ENCODE measurements around the gene PSME2. TPM values are rescaled to one million over a fixed set of nuclear protein-coding genes. Genes with fewer than 3 reads are reported as not detected.

Gene PSME2
- total and polyA plus RNA-seq, 2 experiments from 2014 or later: 54.0 to 259 TPM

DNA sequence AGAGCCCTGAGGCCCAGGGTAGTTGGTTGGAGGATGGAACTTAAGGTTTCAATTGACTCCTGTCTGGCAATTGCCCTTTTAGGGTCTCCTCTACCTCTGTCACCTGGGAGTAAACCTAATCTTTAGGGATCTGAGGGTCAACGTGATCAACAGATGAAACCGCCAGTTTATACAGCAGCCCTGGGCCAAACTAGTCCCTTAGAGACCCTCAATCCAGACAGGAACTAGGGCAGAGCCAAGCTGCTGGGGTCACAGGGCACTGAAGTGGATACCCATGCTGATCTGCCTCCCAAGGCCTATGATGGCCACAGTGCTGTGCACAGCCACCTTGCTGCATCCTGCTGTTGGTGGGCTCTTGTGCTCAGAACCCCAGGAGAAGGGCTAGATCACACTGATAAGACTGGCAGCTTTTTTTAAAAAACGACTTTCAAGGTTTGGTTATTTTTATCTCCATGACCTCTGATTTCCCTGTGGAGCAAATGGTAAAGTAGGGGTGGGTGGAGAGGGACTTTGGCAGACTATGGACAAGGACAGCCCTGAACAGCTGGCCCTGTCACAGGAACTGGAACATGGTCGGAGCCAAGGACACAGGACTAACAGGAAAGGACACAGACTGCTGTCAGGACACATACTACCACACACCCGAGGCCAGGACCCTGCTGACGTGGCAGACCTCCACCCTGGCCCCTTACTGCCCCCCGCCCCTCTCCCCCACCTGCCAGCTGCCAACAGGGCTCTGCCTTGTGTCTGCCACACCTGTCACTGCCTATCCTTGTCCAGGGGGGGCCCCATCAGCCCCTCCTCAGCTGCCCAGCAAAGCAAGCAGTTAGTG lies 15.5 kb downstream of the PSME2 start (continued):
- TF ChIP-seq, protein P1, sequence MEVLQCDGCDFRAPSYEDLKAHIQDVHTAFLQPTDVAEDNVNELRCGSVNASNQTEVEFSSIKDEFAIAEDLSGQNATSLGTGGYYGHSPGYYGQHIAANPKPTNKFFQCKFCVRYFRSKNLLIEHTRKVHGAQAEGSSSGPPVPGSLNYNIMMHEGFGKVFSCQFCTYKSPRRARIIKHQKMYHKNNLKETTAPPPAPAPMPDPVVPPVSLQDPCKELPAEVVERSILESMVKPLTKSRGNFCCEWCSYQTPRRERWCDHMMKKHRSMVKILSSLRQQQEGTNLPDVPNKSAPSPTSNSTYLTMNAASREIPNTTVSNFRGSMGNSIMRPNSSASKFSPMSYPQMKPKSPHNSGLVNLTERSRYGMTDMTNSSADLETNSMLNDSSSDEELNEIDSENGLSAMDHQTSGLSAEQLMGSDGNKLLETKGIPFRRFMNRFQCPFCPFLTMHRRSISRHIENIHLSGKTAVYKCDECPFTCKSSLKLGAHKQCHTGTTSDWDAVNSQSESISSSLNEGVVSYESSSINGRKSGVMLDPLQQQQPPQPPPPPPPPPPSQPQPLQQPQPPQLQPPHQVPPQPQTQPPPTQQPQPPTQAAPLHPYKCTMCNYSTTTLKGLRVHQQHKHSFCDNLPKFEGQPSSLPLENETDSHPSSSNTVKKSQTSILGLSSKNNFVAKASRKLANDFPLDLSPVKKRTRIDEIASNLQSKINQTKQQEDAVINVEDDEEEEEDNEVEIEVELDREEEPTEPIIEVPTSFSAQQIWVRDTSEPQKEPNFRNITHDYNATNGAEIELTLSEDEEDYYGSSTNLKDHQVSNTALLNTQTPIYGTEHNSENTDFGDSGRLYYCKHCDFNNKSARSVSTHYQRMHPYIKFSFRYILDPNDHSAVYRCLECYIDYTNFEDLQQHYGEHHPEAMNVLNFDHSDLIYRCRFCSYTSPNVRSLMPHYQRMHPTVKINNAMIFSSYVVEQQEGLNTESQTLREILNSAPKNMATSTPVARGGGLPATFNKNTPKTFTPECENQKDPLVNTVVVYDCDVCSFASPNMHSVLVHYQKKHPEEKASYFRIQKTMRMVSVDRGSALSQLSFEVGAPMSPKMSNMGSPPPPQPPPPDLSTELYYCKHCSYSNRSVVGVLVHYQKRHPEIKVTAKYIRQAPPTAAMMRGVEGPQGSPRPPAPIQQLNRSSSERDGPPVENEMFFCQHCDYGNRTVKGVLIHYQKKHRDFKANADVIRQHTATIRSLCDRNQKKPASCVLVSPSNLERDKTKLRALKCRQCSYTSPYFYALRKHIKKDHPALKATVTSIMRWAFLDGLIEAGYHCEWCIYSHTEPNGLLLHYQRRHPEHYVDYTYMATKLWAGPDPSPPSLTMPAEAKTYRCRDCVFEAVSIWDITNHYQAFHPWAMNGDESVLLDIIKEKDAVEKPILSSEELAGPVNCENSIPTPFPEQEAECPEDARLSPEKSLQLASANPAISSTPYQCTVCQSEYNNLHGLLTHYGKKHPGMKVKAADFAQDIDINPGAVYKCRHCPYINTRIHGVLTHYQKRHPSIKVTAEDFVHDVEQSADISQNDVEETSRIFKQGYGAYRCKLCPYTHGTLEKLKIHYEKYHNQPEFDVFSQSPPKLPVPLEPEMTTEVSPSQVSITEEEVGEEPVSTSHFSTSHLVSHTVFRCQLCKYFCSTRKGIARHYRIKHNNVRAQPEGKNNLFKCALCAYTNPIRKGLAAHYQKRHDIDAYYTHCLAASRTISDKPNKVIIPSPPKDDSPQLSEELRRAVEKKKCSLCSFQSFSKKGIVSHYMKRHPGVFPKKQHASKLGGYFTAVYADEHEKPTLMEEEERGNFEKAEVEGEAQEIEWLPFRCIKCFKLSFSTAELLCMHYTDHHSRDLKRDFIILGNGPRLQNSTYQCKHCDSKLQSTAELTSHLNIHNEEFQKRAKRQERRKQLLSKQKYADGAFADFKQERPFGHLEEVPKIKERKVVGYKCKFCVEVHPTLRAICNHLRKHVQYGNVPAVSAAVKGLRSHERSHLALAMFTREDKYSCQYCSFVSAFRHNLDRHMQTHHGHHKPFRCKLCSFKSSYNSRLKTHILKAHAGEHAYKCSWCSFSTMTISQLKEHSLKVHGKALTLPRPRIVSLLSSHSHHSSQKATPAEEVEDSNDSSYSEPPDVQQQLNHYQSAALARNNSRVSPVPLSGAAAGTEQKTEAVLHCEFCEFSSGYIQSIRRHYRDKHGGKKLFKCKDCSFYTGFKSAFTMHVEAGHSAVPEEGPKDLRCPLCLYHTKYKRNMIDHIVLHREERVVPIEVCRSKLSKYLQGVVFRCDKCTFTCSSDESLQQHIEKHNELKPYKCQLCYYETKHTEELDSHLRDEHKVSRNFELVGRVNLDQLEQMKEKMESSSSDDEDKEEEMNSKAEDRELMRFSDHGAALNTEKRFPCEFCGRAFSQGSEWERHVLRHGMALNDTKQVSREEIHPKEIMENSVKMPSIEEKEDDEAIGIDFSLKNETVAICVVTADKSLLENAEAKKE (CRISPR knock-in tag; IDR thresholded peaks at IDR 0.05): no peak
- TF ChIP-seq STAT1 (IDR thresholded peaks at IDR 0.05; ENCODE audit: unreplicated experiment) (no peak), EZH2 (IDR thresholded peaks at IDR 0.05; ENCODE audit: low read depth, unreplicated experiment) (no peak)

DNA sequence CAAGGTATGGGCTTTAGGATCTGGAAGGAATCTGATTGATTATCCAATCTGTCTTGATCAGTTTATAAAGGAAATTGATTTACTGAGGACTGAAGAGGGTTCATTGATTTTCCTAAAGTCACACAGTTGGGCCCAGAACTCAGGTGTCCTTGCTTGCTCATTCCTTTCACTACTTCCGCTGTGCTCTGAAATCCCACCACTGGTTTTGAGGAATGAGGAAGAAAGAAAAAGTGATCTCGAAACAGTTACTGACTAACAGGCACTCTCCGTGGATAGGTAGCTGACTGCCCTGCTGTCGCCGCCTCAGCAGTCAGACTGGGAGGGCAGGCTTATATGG lies 16.1 kb downstream of the PSME2 start, which contains the start of gene FITM1:
FITM1 (plus strand) TSS at position 280 of the 337 bp plus-strand sequence. CDS start 905 bp downstream, outside the sequence.
- Mint-ChIP-seq H3K9me3 (no peaks in the 10 kb centered on the region), H3K27ac (no peak within 1 kb of the TSS), H3K4me1 (peaks cover 15% of the 10 kb centered on the region), H3K27me3 (ENCODE audit: insufficient read depth, low read depth, poor library complexity) (peaks cover 5% of the 10 kb centered on the region), H3K4me3 (no peak within 1 kb of the TSS; the same call in 2 of the 3 replicates), H3K36me3 (ENCODE audit: low read depth) (no peaks in the 10 kb centered on the region; the same call in 2 of the 3 replicates)
- Histone ChIP-seq H4K20me1 (replicated peaks; ENCODE audit: insufficient read depth) (no peaks in the 10 kb centered on the region), H3K9me2 (ENCODE audit: insufficient read depth) (no peaks in the 10 kb centered on the region), H3K27me3 (ENCODE audit: insufficient read depth) (no peaks in the 10 kb centered on the region), H3K4me2 (no peak within 1 kb of the TSS), H3K4me3 (no peak within 1 kb of the TSS), H3F3A (replicated peaks; ENCODE audit: low read depth) (peaks cover 12% of the 10 kb centered on the region), H3K4me1 (ENCODE audit: insufficient read depth) (peaks cover 8% of the 10 kb centered on the region; the same call in 1 of the 2 replicates), H3K79me2 (replicated peaks; ENCODE audit: insufficient read depth) (no peaks in the 10 kb centered on the region), H3K27ac (ENCODE audit: low read depth) (no peak within 1 kb of the TSS), H2AFZ (no peak within 1 kb of the TSS), H3K36me3 (ENCODE audit: insufficient read depth) (no peaks in the 10 kb centered on the region)
- ATAC-seq (no peak), DNase-seq (ENCODE audit: low spot score) (no peak)
- TF ChIP-seq CREB1 (CRISPR knock-in tag; IDR thresholded peaks at IDR 0.05; ENCODE audit: low read depth) (no peak), JUNB (IDR thresholded peaks at IDR 0.05; ENCODE audit: unreplicated experiment) (no peak), EZH2phosphoT487 (IDR thresholded peaks at IDR 0.05; ENCODE audit: unreplicated experiment) (no peak), STAT1 (IDR thresholded peaks at IDR 0.05; ENCODE audit: unreplicated experiment) (no peak)
- TF ChIP-seq, protein P2, sequence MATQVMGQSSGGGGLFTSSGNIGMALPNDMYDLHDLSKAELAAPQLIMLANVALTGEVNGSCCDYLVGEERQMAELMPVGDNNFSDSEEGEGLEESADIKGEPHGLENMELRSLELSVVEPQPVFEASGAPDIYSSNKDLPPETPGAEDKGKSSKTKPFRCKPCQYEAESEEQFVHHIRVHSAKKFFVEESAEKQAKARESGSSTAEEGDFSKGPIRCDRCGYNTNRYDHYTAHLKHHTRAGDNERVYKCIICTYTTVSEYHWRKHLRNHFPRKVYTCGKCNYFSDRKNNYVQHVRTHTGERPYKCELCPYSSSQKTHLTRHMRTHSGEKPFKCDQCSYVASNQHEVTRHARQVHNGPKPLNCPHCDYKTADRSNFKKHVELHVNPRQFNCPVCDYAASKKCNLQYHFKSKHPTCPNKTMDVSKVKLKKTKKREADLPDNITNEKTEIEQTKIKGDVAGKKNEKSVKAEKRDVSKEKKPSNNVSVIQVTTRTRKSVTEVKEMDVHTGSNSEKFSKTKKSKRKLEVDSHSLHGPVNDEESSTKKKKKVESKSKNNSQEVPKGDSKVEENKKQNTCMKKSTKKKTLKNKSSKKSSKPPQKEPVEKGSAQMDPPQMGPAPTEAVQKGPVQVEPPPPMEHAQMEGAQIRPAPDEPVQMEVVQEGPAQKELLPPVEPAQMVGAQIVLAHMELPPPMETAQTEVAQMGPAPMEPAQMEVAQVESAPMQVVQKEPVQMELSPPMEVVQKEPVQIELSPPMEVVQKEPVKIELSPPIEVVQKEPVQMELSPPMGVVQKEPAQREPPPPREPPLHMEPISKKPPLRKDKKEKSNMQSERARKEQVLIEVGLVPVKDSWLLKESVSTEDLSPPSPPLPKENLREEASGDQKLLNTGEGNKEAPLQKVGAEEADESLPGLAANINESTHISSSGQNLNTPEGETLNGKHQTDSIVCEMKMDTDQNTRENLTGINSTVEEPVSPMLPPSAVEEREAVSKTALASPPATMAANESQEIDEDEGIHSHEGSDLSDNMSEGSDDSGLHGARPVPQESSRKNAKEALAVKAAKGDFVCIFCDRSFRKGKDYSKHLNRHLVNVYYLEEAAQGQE (IDR thresholded peaks at IDR 0.05; ENCODE audit: unreplicated experiment): no peak
